ENCODE data around the gene AOC1.
"Not testable (repeated sequence)": the region's sequence is repeated elsewhere in the genome, so short reads cannot be mapped to it uniquely, and the experiment has no call there.

The AOC1 gene, protein sequence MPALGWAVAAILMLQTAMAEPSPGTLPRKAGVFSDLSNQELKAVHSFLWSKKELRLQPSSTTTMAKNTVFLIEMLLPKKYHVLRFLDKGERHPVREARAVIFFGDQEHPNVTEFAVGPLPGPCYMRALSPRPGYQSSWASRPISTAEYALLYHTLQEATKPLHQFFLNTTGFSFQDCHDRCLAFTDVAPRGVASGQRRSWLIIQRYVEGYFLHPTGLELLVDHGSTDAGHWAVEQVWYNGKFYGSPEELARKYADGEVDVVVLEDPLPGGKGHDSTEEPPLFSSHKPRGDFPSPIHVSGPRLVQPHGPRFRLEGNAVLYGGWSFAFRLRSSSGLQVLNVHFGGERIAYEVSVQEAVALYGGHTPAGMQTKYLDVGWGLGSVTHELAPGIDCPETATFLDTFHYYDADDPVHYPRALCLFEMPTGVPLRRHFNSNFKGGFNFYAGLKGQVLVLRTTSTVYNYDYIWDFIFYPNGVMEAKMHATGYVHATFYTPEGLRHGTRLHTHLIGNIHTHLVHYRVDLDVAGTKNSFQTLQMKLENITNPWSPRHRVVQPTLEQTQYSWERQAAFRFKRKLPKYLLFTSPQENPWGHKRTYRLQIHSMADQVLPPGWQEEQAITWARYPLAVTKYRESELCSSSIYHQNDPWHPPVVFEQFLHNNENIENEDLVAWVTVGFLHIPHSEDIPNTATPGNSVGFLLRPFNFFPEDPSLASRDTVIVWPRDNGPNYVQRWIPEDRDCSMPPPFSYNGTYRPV

DNA sequence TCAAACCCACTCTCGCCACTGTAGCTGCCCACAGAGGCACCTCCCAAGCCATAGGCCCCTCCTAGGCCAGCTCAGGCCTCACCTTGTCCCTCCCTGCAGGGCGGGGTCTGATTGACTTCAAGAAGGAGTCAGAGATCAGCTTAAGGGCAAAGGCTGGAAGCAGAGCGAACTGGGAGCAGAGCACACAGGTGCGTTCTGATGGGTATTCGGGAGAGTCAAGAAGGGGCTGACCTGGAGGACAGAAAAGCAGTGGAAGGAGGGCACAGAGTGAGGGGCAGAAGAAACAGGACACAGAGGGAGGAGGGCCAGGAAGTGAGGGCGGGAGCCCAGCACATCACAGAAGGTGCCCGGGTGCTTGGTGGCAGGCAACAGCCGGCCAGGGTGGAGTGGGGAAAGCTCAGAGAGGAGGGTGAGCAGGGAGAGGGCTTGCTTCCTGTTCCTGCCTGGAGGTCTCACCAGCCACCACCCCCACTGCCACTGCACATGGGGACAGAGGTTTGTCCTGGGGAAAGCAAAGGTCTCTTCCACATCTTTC lies at the start of gene AOC1:
TSS of gene AOC1 (plus strand) at position 147 of the 535 bp plus-strand sequence. CDS start 3,954 bp downstream, outside the sequence.
- no peak for DNase-seq (ENCODE audit: low read depth)
- no peak within 1 kb of the TSS for H3K4me3 ChIP-seq (ENCODE audit: low read depth, low read length)

DNA sequence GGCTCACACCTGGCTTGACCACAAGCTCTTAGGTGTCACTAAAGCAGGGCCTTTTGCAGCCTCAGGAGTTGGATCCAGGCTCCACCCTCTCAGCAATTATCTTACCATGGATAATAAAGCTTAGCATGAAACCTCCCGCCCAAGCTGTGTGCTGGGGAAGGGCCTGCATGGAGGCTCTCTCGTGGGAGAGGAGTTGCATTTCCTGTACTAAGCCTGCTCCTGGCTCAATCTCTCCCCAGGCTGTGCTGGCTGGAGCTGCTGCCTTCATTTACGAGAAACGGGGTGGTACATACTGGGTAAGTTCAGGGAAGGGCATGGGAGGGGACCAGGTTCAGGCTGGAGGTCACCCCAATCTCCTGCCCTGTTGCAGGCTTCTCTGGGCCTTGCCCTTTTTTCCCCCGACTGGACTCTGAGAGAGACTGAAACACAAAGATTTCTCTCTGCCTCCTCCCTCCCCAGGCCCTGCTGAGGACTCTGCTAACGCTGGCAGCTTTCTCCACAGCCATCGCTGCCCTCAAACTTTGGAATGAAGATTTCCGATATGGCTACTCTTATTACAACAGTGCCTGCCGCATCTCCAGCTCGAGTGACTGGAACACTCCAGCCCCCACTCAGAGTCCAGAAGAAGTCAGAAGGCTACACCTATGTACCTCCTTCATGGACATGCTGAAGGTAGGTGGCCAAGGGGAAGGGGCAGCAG lies 49.0 kb upstream of the AOC1 start:
- H3K4me3 ChIP-seq (ENCODE audit: low read depth, low read length), result no peak overlapping the region
- DNase-seq (ENCODE audit: low read depth), result no peak

DNA sequence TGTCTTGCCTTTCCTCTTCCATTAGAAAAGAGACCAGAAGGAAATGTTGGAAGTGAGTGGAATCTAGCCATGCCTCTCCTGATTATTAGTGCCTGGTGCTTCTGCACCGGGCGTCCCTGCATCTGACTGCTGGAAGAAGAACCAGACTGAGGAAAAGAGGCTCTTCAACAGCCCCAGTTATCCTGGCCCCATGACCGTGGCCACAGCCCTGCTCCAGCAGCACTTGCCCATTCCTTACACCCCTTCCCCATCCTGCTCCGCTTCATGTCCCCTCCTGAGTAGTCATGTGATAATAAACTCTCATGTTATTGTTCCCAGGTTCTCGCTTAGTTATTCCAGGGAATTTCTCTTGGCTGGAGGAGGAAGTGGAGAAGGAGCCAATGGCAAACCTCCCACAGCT lies 47.5 kb upstream of the AOC1 start:
- no peak for DNase-seq (ENCODE audit: low read depth)
- H3K4me3 ChIP-seq (ENCODE audit: low read depth, low read length), result no peak overlapping the region

DNA sequence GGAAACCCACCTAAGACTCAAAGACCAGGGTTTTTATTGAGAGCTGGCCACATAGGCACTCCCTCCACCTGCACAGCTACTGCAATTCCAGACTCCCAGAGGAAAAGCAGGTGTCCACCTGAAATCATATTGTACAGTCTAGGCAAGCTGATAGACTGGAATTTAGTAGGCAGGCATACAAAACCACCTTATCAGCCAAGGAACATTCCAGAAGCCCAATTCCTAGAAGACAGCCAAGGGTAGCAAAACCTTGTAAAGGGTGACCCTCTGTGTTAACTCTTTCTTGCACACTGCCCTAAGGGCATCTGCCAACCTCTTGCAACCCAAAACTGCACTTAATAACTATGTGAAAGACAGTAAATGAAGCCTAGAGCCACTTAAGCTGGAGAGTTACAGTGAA lies 46.5 kb upstream of the AOC1 start:
- no peak for DNase-seq (ENCODE audit: low read depth)
- no peak overlapping the region for H3K4me3 ChIP-seq (ENCODE audit: low read depth, low read length)

DNA sequence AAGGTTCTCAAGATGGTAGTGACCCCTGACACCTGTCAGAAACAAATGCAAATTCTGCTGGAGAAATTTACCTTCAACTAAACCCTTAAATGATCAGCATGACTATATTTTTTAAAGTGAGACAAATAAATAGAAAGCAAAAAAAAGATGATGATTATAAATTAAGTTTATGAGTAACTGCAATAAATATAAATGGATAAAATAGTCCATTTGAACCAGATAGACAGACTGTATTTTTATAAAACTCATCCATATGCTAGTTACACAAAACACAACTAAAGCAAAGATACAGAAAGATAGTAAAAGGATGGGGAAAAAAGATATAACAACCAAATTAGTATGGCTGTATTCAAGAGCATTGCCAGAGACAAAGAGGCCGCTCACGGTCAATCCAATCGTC lies 45.9 kb upstream of the AOC1 start:
- no peak for DNase-seq (ENCODE audit: low read depth)
- no peak overlapping the region for H3K4me3 ChIP-seq (ENCODE audit: low read depth, low read length)

DNA sequence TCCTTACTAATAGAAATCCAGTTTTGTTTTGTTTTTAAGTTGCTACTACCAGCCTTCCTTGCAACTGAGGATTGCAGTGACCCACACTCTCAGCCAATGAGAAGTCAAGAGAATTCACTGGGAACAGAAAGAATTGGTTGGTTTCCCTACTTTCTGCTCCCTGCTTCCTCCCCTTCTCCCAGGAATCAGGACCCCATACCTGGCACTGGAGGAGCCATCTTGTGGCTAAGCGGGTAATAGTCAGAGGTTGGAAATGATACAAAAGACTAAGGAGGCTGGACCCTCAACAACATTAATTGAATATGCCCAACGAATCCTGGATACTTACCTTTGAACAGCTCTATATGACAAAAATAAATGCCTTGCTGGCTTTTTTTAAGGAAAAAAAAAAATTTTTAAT lies 45.5 kb upstream of the AOC1 start:
- no peak for DNase-seq (ENCODE audit: low read depth)

DNA sequence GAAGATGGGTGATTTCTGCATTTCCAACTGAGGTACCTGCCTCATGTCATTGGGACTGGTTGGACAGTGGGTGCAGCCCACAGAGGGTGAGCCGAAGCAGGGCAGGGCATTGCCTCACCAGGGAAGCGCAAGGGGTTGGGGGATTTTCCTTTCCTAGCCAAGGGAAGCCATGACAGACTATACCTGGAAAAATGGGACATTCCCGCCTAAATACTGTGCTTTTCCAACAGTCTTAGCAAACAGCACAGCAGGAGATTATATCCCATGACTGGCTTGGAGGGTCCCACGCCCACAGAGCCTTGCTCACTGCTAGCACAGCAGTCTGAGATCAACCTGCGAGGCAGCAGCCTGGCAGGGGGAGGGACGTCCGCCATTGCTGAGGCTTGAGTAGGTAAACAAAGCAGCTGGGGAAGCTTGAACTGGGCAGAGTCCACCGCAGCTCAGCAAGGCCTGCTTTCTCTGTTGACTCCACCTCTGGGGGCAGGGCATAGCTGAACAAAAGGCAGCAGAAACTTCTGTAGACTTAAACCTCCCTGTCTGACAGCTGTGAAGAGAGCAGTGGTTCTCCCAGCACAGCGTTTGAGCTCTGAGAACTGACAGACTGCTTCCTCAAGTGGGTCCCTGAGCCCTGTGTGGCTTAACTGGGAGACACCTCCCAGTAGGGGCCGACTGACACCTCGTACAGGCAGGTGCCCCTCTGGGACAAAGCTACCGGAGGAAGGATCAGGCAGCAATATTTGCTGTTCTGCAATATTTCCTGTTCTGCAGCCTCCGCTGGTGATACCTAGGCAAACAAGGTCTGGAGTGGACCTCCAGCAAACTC lies 44.5 kb upstream of the AOC1 start:
- not testable (repeated sequence) for DNase-seq (ENCODE audit: low read depth); H3K4me3 ChIP-seq (ENCODE audit: low read depth, low read length)

More for the DNA sequence above, 45.5 kb upstream of the AOC1 start:
- no peak overlapping the region for H3K4me3 ChIP-seq (ENCODE audit: low read depth, low read length)

DNA sequence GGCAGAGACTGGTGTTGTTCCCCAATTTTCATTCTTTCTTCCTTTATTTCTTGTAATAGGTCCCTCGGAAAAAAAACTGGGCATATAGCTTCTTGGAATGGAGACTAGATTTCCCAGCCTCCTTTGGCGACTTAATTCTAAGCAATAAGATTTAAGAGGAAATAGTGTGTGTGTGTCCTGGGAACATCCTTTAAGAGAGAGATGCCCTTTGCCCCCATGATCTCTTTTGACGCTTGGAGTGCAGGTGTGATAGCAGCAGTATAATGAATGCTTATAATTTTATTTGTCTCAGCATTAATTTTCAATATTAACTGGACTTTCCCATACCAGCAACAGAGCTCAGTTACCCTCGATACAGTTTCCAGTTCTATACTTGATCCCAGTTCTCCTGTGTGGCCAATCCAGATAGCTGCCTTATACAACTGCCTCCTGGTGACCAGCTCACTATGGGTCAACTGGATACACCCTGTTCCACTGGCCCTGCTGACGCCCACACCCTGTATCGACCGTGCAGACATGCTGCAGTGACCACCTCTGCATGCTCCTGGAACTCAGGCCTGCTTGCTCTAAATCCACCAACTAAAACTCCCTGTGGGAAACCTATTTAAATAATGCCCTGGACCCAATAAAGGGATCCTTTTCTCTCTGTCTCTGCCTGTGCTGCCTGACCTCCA lies 37.9 kb upstream of the AOC1 start:
- no peak overlapping the region for H3K4me3 ChIP-seq (ENCODE audit: low read depth, low read length)
- DNase-seq (ENCODE audit: low read depth), result no peak

DNA sequence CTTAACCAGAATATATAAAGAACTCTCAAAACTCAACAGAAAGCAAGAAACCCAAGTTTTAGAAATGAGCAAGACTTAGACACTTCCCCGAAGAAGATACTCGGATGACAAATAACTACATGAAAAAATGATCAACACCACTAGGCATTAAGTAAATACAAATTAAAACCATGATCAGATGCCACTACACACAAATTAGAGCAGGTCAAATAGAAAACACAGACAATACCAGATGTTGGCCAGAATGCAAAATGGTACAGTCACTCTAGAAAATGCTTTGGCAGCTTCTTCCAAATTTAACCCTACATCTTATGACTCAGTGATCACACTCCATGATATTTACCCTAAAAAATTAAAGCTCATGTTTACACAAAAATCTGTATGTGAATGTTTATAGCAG lies 33.3 kb upstream of the AOC1 start:
- no peak overlapping the region for H3K4me3 ChIP-seq (ENCODE audit: low read depth, low read length)
- no peak for DNase-seq (ENCODE audit: low read depth)

DNA sequence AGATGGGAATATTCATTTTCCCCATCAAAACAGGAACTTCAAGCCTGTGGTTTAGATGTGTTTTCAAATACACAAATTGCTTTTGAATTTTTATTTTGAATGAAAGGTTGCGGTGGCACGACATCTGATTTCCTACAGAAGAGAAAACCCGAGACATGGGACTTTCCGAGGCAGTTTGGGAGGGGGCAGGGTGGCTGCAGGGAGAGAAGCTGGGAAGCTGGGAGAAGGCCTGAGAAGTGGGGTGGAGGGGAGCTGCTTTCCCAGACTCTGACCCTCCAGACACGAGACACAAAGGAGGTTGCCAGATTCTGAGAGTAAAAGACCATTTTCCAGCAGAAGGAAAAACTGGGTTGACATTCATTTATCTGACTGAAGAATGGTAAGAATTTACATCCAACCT lies 32.2 kb upstream of the AOC1 start:
- DNase-seq (ENCODE audit: low read depth), result no peak
- no peak overlapping the region for H3K4me3 ChIP-seq (ENCODE audit: low read depth, low read length)

DNA sequence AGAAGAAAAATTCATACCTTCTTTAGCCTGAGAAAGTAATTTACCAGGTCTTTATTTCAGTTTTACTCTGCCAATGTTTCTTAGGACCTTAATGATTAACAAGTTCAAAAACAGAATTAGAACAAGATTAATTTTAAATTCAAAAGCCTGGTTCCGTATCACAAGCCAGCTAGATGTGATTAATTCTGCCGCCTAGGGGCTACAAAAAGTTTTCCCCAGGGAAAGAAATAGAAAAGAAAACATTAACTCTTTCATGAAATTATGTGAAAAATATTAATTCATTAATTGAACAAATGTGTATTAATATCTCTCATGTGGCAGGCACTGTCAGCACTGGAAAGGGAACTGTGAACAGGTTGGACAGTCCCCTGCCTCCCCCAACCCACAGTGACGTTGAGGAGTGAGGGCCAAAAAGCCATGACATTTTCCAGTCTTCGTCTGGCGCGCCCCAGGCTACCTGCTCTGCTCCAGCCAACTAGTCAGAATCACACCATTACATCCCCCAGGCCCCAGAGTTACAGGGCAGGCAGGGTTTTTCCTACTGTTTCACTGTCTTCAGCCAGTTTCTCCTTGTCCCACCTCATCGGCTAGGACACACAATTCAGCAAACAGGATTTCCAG lies 31.6 kb upstream of the AOC1 start:
- no peak overlapping the region for H3K4me3 ChIP-seq (ENCODE audit: low read depth, low read length)

DNA sequence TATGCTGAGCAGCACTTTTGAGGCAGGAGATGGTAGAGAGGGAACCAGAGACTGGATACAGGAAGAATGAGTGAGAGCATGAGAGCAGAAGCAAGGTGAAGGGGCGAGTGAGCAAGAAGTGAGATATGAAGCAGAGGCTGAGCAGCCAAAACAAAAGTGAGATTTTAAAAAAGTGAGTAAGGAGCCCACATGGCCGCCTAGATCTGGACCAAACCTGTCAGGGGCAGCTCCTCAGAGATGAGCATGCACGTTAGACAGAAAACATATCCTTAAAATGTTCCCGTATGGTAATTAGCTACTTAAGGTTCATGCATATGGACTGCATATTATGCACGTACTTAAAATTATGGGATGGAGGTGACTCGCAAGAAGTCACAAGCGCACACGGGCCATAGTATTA lies 29.3 kb upstream of the AOC1 start:
- no peak for DNase-seq (ENCODE audit: low read depth)
- no peak overlapping the region for H3K4me3 ChIP-seq (ENCODE audit: low read depth, low read length)

More for the DNA sequence above, 31.6 kb upstream of the AOC1 start:
- no peak for DNase-seq (ENCODE audit: low read depth)

DNA sequence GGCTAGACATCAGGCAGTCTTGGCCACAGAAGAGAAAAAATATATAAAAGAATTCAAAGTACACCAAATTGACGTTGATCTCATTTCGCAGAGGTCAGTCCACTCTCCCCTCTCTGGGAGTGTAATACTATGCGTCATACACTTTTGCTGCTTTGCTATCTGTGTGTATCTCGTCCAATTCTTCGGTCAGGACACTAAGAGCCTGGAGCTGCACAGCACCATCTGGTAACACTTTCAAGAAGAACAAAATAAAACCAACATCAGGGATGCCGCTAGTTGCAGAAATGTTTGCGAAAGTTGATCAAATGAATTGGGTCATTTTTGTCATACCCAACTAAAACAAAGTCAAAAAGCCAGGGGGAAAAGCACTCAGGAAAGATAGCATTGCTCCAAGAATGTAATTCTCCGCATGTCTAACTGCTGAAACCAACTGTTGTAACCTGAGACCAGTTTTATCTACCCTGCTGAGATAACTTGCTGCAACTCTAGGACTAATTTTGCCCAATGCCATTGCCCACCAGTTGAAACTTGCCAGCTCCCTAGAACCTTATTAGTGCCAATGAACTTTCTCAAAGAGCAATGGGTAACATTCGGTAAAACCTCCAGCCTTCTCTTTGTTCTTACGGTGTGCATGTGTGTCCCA lies 28.7 kb upstream of the AOC1 start:
- DNase-seq (ENCODE audit: low read depth), result no peak
- H3K4me3 ChIP-seq (ENCODE audit: low read depth, low read length), result no peak overlapping the region

DNA sequence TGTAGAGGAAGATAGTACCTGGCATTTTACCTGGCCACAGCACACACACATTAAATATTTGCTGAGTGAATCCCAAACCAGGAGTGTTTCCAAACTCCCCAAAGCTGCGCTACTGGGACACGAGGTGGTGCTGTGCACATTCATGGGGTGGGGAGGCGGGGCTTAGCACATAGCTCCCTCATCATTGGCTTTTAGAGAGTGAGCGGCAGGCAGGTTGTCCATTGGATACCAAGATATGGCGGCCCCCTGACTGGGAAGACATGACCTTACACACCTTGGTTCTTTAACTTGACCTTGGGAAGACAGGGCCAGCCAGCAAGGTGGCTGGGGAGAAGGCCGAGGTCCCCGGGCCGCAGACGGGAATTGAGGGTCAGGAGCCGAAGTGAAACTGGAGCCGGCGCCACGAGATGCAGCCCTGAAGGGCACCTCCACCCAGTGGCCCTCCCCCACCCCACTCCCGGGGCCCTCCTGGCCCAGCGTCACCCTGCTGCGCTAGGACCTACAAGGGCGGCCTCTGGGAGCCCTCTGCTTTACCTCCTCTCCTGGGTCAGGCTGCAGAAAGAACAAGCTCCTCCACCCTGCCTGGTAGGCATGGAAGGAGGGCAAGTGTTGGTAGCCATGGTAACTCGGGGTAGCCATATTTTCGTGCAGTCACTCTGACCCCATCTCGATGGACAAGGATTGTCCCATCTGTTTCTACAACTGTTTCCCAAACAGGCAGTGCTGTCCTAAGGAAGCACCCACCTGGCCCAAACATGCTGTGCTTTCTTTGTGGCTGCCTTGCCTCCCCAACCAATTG lies 27.7 kb upstream of the AOC1 start:
- H3K4me3 ChIP-seq (ENCODE audit: low read depth, low read length), result no peak overlapping the region
- DNase-seq (ENCODE audit: low read depth), result no peak

DNA sequence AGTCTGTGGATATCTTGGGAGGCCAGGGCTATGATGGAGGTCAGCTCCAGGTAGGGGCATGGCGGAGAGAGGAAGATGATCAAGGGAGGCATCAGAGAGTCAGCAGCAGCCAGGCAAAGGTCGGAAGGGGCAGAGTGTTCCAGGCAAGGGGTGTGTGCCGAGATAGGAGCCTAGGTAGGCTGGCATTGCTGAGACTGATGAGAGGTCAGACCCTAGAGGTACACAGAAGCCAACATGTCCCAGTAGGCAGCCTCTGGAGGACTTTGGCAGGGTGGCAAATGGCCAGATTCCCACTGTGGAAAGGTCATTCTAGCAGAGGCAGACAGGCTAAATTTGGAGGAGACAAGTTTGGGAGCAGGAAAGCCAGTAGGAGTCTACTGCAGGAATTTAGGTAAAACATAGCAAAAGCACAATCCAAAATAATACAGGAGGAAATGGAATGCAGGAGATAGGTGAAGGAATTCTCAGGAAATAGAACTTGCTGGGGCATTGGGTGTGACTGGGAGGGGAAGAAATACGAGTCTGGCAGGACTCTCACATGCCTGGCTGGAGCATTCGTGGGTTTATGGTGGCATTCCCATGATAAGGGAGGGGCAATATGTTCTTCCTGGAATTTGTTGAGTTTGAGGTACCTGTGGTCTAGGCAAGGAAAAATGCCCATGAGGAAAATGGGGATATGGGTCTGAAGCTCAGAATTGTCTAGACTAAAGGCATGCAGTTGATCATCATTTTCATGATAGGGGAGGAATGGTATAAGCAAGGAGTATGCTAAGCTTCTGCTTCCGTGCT lies 26.1 kb upstream of the AOC1 start:
- DNase-seq (ENCODE audit: low read depth), result no peak
- H3K4me3 ChIP-seq (ENCODE audit: low read depth, low read length), result no peak overlapping the region

DNA sequence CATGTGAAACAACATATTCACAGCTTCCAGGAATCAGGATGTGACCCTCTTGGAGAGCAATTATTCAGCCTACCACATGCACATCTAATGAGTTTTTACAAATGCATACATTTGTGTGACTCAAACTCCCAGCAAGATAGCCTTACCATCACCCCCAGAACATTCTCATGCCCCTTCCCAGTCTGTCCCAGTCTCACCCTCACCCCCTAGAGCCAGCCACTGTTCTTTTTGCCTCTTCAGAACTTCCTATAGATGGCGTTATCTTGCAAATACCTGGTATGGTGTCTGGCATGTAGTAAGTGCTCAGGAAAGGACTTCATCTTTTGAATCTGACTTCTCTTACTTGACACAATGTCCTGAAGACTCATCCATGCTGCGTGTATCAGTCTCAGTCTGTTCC lies 23.9 kb upstream of the AOC1 start:
- DNase-seq (ENCODE audit: low read depth), result no peak
- no peak overlapping the region for H3K4me3 ChIP-seq (ENCODE audit: low read depth, low read length)

Measured in skeletal muscle cell (primary cell).